Peyer's patch (tissue), 4 donors: ENCODE measurements around the gene SIGLEC6. TPM values are rescaled to one million over a fixed set of nuclear protein-coding genes. Genes with fewer than 3 reads are reported as not detected.

ENCODE experiments used
- DNase-seq, 3 donors: peaks; one replicate each; pipeline ENCODE4 v3.0.0-alpha.2; 2017 to 2019
- H3K27ac ChIP-seq, 4 donors: fragments of 200-600 bp; sonication (generic); one replicate each; pipeline ENCODE4 v1.5.1; 2016 to 2019
- H3K27me3 ChIP-seq, 2 donors: fragments of 200-600 bp; sonication (generic); one replicate each; pipeline ENCODE4 v1.5.1; 2019
- H3K36me3 ChIP-seq, 3 donors: fragments of 200-600 bp; sonication (generic); one replicate each; pipeline ENCODE4 v1.5.1; 2016 to 2019
- H3K4me1 ChIP-seq, 4 donors: fragments of 200-600 bp; sonication (generic); one replicate each; pipeline ENCODE4 v1.5.1; 2016 to 2019
- H3K4me3 ChIP-seq, 4 donors: fragments of 200-600 bp; sonication (generic); 1 replicate in 3 of 4; 2 replicates in 1 of 4; pipeline ENCODE4 v1.5.1; 2016 to 2019; ENCODE audit warnings: mild to moderate bottlenecking in 1 of 4
- H3K9me3 ChIP-seq, 4 donors: fragments of 200-600 bp; sonication (generic); one replicate each; pipeline ENCODE4 v1.5.1; 2016 to 2019; ENCODE audit warnings: mild to moderate bottlenecking in 1 of 4
- CTCF ChIP-seq, 6 experiments: fragments of 450-650 bp in 4 of 6; fragments of 200-600 bp in 2 of 6; sonication (generic) in 1 of 6; IDR thresholded peaks; one replicate each; pipeline ENCODE4 v1.5.1; 2017 to 2019; ENCODE audit warnings: antibody characterized with exemption in 6 of 6, mild to moderate bottlenecking in 3 of 6, moderate library complexity in 1 of 6
- POLR2A ChIP-seq, 2 donors: fragments of 450-650 bp; IDR thresholded peaks; one replicate each; pipeline ENCODE4 v1.5.1; 2017; ENCODE audit warnings: antibody characterized with exemption in 2 of 2, mild to moderate bottlenecking in 2 of 2, moderate library complexity in 2 of 2
- total RNA-seq, 4 donors: library from RNA; depleted of rRNA; stranded (reverse); fragments of >200 nt; gene quantifications; one replicate each; pipeline ENCODE4 v1.1.0, GENCODE V29; 2016

Gene SIGLEC6
- total RNA-seq, 4 donors from 2014 or later = 2.7 to 19.8 (median 6.8) TPM; not detected in 1

- no peaks in the 10 kb centered on the region for H3K36me3 ChIP-seq
Observed at GRCh38 chr19:51524666-51525264, 6.7 kb downstream of the SIGLEC6 start.

GRCh38 chr19:51521781-51522180 lies 9.7 kb downstream of the SIGLEC6 start:
- Histone ChIP-seq H3K4me1 (no peaks in the 10 kb centered on the region), H3K27ac (no peak overlapping the region), H3K4me3 (no peak overlapping the region), H3K9me3 (no peaks in the 10 kb centered on the region), H3K27me3 (no peaks in the 10 kb centered on the region), H3K36me3 (no peaks in the 10 kb centered on the region)
- no peak for TF ChIP-seq CTCF (IDR thresholded peaks at IDR 0.05)
- TF ChIP-seq POLR2A (IDR thresholded peaks at IDR 0.05) = no peak
- DNase-seq = no peak

More at GRCh38 chr19:51524666-51525264, 6.7 kb downstream of the SIGLEC6 start:
- H3K27ac ChIP-seq = no peak overlapping the region
- no peak for DNase-seq
- no peaks in the 10 kb centered on the region for H3K27me3 ChIP-seq
- no peak for TF ChIP-seq POLR2A (IDR thresholded peaks at IDR 0.05)
- no peak for TF ChIP-seq CTCF (IDR thresholded peaks at IDR 0.05)
- H3K9me3 ChIP-seq = no peaks in the 10 kb centered on the region
- H3K4me1 ChIP-seq = peaks cover 0 to 5% (median 0%) of the 10 kb centered on the region in 4 donors
- no peak overlapping the region for H3K4me3 ChIP-seq

- H3K9me3 ChIP-seq = no peaks in the 10 kb centered on the region
- H3K27ac ChIP-seq = no peak overlapping the region
- H3K36me3 ChIP-seq = no peaks in the 10 kb centered on the region
- H3K4me3 ChIP-seq = no peak overlapping the region
- DNase-seq = no peak
- H3K27me3 ChIP-seq = no peaks in the 10 kb centered on the region
- TF ChIP-seq CTCF (IDR thresholded peaks at IDR 0.05) (no peak), POLR2A (IDR thresholded peaks at IDR 0.05) (no peak)
- no peaks in the 10 kb centered on the region for H3K4me1 ChIP-seq
Observed at GRCh38 chr19:51521357-51521756, 10.1 kb downstream of the SIGLEC6 start.

- no peak overlapping the region for H3K4me3 ChIP-seq
- H3K27me3 ChIP-seq = no peaks in the 10 kb centered on the region
- no peaks in the 10 kb centered on the region for H3K9me3 ChIP-seq
- no peak for DNase-seq
- no peaks in the 10 kb centered on the region for H3K4me1 ChIP-seq
- H3K36me3 ChIP-seq = no peaks in the 10 kb centered on the region
- TF ChIP-seq POLR2A (IDR thresholded peaks at IDR 0.05) (no peak), CTCF (IDR thresholded peaks at IDR 0.05) (no peak)
- no peak overlapping the region for H3K27ac ChIP-seq
Observed at GRCh38 chr19:51520728-51521127, 10.7 kb downstream of the SIGLEC6 start.

GRCh38 chr19:51514866-51515481 lies 16.5 kb downstream of the SIGLEC6 start:
- H3K4me1 ChIP-seq = no peaks in the 10 kb centered on the region
- no peaks in the 10 kb centered on the region for H3K9me3 ChIP-seq
- H3K36me3 ChIP-seq = no peaks in the 10 kb centered on the region
- TF ChIP-seq POLR2A (IDR thresholded peaks at IDR 0.05) = no peak
- TF ChIP-seq CTCF (IDR thresholded peaks at IDR 0.05) = peak; percentile 75 to 87 (median 84)
- H3K27me3 ChIP-seq = no peaks in the 10 kb centered on the region
- H3K27ac ChIP-seq = no peak overlapping the region
- H3K4me3 ChIP-seq = no peak overlapping the region
- no peak for DNase-seq
